Astrocyte of the hippocampus (primary cell): ENCODE measurements around the gene SPATS1.
A peak's percentile ranks its signal among the peaks of the same experiment; 100 is the strongest.
"Not testable (repeated sequence)": the region's sequence is repeated elsewhere in the genome, so short reads cannot be mapped to it uniquely, and the experiment has no call there.

Experiments used
- DNase-seq: peaks from one replicate; pipeline ENCODE4 v3.0.0; 2011; ENCODE audit warnings: low read depth, low spot score

SPATS1 gene

DNA sequence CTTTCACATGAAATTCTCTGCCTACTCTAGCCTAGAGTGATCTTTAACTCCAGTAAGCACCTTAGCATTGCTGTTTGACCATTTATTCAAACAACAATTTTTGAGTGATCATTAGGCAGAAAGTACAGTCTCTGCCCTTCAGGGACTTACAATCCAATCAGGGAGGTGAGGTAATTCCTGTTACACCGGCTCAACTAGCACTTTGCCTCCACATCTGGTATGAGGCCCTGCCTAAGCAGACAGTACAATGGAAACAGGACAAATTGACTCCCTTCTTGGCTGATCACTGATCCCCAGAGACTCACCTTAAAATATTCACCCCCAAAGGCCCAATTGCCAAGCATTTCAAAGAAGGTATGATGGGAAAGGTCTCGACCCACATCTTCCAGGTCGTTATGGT is 30.7 kb upstream of the SPATS1 start:
- no peak for DNase-seq

DNA sequence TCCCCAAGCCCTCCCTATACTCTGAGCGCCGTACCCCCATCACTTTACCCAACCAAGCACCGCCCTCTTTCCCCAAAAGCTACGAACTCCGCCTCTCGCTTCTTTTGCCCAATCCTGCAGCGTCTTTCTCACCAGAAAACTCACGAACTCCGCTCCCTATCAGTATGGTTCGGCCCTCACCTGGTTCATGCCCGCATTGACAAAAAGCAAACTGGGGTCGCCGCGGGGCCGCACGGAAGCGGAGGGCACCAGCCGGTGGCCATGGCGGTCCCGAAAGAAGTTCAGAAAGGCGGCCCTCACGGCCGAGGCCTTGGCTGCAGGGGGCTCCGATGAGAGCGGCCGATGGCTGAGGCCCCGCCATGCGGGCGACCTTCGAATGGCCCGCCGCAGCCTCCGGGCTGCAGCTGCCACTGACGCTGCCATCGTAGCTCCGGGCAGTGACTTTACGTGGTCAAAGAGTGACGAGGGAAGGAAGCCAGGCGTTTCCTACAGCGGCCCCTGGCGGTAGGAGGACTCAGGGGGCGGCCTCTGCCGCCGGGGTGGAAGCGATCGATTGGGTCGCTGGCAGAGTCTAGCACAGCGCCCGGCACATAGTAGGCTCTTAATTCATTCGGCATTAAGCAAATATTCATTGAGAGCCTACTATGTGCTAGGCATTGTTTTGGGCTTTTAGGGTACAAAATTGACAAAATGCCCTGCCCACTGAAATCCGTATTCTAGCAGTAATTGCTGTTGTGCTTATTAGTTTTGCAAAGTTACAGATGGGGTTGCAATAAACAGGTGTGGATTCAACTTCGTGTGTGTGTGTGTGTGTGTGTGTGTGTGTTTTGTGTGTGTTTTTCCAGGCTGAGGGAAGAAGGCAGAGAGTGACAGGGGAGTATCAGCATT is 29.3 kb upstream of the SPATS1 start, which contains the start of gene AARS2:
TSS of gene AARS2 (minus strand) at position 447 of the 888 bp plus-strand sequence. CDS start at position 423, 24 bp downstream.
- DNase-seq, result peak; percentile 95

DNA sequence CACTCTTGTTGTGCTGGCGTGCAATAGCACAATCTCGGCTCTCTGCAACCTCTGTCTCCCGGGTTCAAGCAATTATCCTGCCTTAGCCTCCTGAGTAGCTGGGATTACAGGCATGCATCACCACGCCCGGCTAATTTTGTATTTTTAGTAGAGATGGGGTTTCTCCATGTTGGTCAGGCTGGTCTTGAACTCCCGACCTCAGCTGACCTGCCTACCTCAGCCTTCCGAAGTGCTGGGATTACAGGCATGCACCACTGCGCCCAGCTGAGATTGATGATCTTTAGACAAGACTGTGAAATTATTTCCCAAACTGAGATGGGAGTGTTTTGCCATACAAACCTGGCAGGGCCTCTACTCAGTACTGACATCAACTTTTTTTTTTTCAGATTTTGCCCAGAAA is 27.8 kb upstream of the SPATS1 start:
- DNase-seq, result not testable (repeated sequence)

DNA sequence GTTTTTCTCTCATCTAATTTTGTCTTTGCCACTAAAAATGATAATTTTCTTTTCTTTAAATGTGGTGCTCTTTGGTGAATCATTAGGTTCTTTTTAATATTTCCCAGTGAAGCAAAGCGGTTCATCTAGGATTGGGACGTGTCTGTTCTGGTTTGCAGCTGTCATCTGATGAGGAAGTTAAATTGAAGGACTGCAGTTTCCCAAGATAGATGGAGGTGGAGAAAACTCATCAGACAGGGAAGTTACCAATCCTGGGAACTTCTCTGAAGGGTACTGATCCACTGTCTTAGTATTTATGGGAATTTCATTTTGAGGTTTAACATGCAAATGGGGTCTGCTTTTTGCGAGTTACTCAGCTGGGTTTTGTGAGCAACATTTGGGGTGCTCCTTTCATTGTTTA is 26.9 kb upstream of the SPATS1 start:
- DNase-seq, result no peak

DNA sequence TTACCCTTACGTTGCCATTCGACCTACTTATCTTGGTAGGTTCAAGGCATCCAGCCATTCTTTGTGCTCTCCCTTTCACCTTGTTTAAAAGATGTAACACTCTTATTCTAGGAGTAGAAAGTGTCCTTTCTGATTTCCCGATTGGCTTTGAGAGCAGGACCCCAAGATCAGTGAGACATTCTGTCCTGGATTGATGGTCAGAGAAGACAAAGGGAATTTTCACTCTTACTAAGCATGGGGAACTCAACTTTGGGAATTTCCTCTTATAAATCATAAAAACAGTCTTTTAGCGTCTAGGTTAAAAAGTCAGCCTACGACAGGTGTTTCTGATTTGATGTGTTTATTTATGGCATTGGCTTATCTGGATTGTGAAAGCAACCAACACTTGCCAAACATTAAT is 26.5 kb upstream of the SPATS1 start:
- no peak for DNase-seq

DNA sequence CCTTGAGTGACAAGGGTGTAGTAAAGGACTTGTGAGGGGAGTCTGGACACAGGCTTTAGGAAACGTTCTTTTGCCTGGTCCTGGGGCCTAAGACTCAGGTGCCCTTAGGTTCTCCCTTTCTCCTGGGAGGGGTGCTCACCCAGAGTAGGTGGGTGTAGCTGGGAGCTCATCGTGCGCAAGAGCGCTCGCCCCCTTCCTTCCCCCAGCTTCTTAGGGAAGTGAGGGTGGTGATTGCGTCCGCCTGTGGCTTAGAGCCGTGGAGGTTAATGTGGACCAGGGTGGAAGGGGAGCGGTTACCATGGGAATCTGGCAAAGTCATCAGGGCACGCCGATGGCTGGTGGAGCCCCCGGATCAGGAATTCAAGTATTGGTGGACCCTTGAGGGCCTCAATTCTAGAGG is 26.0 kb upstream of the SPATS1 start:
- DNase-seq, result no peak

DNA sequence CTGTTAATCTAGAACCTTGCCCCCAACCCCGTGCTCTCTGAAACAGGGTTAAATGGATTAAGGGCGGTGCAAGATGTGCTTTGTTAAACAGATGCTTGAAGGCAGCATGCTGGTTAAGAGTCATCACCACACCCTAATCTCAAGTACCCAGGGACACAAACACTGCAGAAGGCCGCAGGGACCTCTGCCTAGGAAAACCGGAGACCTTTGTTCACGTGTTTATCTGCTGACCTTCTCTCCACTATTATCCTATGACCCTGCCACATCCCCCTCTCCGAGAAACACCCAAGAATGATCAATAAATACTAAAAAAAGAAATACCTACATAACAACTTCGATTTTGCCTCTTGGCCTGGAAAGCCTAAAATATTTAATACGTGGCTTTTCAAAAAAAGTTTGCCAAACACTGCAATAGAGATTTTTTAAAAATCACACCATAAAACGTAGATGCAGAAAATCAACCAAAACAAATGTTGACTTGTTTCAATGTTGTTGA is 25.3 kb upstream of the SPATS1 start:
- DNase-seq, result not testable (repeated sequence)

DNA sequence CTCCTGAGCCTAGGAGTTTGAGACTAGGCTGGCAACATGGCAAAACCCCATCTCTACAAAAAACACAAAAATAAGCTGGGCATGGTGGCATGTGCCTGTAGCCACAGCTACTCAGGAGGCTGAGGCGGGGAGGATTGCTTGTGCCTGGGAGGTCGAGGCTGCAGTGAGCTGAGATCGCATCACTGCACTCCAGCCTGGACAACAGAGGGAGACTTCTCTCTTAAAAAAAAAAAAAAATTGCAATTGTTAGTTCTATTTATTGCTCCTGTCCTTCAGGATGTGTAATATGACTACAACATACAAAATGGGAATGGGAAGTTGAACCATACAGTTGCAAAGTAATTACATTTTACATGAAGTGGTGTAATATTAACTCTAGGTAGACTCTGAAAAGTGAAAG is 21.2 kb upstream of the SPATS1 start:
- DNase-seq, result no peak

DNA sequence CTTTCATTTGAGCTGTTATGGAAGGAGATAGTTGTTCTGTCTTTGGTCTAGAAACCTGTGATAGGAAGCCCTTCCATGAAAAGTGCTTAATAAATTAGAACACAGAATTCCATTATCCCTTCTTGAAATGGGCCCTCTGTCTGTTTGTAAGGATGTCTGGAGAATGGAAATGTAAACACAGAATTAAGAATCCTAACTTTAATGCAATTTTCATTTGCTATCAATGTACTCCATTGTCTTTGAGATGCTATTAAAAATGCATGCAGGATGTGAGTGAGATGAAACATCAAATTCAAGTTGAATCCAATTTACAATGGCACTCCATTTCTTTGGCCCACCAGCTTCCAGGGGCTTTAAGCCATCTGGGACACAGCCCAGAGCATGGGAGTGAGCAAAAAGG is 15.4 kb upstream of the SPATS1 start:
- DNase-seq, result no peak

DNA sequence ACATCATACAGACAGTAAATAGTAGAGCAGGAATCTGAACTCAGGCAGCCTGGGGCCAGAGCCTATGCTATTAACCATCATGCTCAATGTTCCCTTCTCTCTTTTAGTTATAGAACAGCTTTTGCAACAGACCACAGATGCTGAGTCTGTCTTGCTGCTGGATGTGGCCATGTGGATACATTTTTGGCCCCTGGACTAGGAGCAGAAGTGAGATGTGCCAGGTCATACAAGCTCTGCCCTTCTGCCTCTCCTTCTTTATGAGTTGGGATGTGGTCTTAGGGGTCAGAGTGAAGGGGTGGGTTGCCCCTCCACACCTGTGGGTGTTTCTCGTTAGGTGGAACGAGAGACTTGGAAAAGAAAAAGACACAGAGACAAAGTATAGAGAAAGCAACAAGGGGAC is 14.7 kb upstream of the SPATS1 start:
- DNase-seq, result no peak

DNA sequence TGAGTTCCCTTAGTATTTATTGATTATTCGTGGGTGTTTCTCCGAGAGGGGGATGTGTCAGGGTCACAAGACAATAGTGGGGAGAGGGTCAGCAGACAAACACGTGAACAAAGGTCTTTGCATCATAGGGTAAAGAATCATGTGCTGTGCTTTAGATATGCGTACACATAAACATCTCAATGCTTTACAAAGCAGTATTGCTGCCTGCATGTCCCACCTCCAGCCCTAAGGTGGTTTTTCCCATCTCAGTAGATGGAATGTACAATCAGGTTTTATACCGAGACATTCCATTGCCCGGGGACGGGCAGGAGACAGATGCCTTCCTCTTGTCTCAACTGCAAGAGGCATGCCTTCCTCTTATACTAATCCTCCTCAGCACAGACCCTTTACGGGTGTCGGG is 14.2 kb upstream of the SPATS1 start:
- DNase-seq, result not testable (repeated sequence)

DNA sequence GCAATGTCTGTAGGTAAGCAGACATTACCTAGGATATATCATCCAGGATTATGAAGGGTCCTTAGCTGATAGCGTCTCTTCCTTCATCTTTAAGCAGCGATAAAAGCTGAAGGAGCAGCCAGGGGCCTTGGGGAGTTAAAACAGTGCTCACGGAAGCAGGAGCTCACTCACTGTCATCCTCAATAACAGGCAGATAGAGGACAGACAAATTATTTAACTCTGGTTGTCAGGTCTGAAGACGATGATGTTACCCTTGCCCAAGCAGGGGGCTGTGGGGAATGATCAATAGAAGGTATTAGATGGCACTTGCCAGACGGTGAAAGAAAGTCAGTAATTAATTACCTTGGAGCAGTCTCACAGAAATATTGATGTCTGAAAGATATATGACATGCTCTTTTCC is 12.6 kb upstream of the SPATS1 start:
- no peak for DNase-seq

DNA sequence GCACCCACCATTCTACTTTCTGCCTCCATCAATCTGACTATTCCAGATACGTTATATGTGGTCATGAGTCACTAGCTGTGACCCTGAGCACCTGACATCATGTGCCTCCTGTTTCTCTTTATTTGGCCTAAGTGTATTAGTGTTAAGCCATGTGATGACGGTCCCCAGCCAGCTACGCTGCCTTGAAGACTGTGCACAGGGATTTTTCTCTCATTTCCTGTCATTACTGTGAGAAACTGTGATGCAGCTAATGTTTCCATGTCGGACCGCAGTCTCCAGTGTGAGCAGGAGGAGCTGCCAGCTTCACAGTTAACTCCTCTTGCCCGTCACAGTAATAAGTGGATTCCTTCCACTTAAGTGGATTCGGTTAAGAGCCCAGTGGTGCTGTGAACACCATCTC is 9.9 kb upstream of the SPATS1 start:
- DNase-seq, result peak; percentile 50

DNA sequence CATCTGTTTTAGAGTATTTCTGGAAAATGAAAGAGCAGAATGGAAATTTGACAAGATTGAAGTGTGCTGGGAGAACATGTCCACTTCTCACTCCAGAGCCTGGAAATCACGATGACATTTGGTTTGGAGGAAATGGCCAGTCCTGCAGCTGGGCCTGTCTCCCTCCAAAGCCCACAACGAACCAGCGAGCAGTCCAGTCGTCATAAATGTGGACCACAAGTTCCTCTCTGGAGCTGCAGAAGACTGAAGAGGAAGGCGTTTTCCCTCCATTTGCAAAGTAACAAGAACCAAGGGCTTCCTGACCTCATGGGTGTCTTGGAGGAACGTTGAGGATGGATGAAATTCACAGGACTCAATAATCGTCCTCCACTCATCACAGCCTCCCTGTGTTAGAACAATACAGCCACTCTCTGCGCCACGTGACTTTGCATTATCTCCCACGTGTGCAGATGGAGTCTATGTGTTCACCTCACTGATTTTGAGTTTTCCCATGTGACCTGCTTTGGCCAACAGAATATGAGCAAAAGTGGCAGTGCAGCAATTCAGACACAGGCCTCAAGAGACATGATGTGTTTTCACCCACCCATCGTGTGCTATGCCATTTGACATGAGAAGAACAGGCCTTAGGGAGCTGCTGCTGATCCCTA is 9.1 kb upstream of the SPATS1 start:
- no peak for DNase-seq

DNA sequence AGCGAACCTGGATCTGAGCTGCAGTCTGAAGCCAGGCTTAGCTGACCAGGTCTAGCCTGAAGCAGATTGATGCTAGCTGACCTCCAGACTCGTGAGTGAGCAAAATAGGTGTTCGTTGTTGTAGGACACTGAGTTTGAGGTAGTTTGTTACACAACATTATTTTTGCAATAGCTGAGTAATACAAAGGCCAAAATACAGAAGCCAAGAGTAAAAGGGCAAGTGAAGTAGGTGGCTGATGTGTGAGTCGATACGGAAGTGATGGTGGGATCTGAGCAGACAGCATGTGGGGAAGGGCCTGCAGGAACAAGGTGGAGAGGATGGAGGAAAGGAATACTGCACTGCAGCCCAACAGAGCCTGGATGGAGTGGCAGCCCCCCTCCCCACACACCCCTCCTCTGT is 8.5 kb upstream of the SPATS1 start:
- no peak for DNase-seq

DNA sequence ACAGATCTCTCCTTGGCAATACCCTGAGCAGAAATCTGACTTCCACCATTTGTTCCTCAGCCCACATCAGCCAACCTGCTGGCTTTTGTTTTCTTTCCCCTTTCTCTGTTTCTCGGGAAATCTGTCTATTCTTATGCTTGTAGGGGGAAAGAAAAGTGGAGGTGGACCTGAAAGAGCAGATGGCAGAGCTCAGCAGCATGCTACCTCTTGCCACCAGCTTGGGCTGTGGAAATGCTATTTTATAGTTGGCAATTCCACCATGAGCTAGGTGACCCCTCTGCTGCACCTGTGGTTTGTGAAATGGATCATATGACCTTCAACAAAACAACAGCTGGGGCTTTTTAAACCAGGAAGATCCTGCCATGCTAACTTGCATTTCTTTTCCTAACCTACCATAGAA is 6.8 kb upstream of the SPATS1 start:
- DNase-seq, result no peak

DNA sequence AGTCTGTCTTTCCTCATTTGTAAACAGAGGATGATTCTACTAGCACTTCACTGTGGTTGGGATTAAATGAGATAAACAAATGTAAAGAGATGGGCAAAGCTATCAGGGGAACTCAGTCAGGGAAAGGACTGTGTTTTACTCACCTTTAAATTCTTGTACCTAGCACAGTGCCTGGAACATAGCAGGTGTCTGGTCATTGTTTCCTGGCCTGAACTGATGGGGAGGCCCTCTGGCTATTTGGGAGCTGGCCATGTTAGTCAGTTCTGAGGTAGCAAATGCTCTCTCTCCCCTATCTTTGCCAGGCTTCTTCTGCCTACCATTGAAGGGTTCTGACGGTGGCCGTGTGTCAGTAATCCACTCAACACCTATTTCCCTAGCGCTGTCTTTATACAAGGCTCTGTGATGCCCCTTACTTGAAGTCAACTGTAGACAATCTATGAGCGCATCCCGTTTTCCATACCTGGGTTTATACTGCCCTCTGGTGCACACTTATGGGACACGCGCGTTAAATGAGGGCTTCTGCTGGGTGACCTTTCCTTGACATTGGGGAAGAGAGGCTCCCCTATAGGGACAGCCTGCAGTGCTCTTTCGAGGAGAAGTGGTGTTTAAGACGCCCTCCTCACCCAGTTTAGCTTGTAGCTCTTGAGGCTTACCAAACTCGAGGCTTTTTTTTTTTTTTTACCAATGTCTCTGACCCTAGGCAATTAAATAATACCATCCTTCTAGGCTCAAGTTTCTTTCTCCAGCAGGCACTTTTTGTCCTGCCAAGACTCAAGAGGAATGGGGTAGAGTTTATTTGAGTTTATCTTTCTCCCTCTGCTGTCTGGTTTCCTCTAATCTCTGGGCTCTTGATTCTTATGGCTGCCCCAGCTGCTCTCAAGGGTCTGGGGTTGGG is 4.0 kb upstream of the SPATS1 start:
- peak; percentile 72 for DNase-seq

DNA sequence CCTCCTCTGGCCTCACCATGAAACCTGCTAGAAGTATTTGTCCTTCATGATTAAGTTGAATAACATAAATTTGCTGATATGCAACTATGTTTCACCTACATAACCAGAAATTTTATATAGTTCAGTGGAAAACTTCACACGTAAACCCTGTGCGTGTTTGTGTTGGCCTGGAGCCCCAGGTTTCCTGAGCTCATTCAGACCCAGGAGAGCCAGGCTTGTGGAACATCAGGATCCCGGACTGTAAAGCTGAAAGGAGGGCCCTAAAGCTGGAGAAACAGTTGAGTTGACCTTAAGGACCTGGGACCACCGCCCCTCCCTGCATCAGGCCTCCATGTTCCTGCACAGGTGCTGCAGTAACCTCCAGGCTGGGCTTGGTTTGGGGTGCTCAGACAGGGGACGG is 3.1 kb upstream of the SPATS1 start:
- peak; percentile 23 for DNase-seq

DNA sequence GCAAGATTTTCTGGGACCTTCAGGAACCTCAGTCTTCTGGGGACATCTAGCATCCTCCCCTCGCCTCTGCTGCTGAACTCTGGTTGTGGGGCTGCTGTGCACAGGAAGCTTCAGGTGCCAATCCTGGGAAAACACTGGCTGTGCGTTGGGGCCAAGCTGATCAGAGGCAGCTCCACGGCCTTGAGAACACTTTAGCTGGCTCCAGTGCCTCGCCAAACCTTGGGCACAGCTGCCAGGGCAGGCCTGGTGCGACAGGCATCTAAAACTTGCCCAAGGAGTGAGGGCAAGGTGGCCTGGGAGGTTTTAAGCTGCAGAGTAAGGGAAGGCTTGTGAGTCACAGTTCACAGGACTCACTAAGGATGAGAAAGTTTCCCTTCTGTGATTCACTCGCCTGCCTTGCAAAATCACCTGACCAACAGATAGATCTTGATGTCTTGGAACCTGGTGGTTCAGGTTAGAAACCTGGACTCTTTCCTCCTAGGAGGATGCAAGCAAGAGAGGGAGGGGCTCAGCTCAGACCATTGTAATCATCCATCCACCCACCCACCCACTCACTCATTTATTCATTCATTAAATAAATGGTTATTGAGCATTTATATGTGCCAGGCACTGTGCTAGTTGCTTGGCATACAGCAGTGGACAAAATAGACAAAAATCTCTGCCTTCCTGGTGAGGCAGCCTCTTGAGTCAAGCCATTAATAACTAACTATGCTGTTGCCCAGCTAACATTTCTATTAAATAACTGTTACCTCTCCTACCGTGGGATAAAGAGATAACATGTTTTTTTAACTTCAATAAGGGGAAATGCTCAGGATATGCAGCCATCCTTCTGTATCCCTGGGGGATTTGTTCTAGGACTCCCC is 2.5 kb upstream of the SPATS1 start:
- peak; percentile 16 for DNase-seq

DNA sequence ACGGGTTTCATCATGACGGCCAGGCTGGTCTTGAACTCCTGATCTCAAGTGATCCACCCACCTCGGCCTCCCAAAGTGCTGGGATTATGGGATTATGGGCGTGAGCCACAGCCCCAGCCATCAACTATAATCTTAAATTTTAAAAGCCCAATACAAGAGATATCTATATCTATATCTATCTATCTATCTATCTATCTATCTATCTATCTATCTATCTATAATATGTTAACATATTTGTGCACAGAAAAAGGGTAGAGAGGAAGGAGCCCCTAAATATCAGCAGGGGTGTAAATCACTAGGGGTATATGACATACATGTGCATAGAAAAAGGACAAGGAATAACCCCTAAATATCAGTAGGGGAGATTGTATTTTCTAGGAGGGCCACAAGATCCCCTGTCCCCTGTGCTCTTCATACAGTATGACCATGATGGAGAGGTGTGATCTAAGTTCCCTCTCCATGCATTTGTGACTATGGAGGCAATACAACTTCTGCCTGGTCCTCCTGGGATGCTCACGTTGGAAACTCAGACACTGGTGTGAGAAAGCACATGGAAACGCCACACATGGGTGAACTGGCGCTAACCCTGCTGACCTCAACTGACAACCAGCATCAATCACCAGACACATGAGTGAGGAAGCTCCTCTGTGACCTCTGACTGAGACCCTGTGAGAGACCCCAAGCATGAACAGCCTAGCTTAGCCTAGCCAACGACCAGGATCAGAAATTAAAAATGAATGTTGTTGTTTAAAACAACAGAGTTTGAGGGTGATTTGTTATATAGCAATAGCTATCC is 1.2 kb upstream of the SPATS1 start:
- DNase-seq, result no peak
